Measurements from ENCODE around the gene TMEM236.

DNA sequence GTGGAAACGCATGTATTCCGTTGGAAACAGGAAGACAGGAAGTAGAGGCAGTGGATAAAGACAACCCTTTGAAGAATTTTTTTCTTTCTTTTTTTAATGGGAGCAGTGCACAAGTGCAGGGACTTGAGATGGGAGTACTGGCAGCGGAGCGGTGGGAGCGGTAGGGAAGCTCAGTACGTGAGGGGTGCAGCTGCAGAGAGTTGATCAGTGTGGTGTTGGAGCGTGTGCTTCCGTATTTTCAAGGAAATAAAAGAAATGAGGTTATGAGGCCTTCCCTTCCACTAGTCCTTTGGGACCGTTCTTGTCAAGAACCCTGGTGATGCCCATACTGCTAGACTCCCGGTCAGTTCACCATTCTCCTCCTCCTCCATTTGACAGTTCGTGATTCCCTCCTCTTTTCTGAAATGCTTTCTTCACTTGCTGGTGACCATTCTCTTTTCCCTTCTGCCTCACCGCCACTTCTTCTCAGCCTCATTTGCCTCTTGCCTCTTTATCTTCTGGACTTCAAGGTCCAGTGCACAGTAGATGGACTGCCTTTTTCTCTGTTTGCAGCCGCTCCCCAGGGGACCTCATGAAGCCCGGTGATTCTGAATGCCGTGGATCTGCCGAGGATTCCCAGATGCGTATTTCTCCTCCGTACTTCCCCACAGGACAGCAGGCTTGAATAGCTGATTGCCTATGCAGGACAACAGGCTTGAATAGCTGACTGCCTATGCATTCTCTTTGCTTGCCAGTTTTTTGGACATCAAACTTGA is 39.1 kb upstream of the TMEM236 start:
- TF ChIP-seq EZH2phosphoT487 (IDR thresholded peaks at IDR 0.05; ENCODE audit: borderline replicate concordance, low read depth) (no peak), FOSL2 (IDR thresholded peaks at IDR 0.05; ENCODE audit: borderline replicate concordance, low read depth) (no peak), POLR2AphosphoS5 (IDR thresholded peaks at IDR 0.05; ENCODE audit: low read depth, low read length) (no peak), ELF1 (IDR thresholded peaks at IDR 0.05) (no peak), EP300 (IDR thresholded peaks at IDR 0.05; ENCODE audit: borderline replicate concordance in 1 of 2, low read depth in 1 of 2, low read length in 1 of 2) (no peak)
- TF ChIP-seq, protein P1, sequence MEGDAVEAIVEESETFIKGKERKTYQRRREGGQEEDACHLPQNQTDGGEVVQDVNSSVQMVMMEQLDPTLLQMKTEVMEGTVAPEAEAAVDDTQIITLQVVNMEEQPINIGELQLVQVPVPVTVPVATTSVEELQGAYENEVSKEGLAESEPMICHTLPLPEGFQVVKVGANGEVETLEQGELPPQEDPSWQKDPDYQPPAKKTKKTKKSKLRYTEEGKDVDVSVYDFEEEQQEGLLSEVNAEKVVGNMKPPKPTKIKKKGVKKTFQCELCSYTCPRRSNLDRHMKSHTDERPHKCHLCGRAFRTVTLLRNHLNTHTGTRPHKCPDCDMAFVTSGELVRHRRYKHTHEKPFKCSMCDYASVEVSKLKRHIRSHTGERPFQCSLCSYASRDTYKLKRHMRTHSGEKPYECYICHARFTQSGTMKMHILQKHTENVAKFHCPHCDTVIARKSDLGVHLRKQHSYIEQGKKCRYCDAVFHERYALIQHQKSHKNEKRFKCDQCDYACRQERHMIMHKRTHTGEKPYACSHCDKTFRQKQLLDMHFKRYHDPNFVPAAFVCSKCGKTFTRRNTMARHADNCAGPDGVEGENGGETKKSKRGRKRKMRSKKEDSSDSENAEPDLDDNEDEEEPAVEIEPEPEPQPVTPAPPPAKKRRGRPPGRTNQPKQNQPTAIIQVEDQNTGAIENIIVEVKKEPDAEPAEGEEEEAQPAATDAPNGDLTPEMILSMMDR (IDR thresholded peaks at IDR 0.05), result no peak
- TF ChIP-seq, protein P2, sequence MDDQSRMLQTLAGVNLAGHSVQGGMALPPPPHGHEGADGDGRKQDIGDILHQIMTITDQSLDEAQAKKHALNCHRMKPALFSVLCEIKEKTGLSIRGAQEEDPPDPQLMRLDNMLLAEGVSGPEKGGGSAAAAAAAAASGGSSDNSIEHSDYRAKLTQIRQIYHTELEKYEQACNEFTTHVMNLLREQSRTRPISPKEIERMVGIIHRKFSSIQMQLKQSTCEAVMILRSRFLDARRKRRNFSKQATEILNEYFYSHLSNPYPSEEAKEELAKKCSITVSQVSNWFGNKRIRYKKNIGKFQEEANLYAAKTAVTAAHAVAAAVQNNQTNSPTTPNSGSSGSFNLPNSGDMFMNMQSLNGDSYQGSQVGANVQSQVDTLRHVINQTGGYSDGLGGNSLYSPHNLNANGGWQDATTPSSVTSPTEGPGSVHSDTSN (IDR thresholded peaks at IDR 0.05), result no peak

Measured in SK-N-SH (cell line).